ENCODE measurements around the gene CIAO2B.
"Not testable (repeated sequence)": the region's sequence is repeated elsewhere in the genome, so short reads cannot be mapped to it uniquely, and the experiment has no call there.

DNA sequence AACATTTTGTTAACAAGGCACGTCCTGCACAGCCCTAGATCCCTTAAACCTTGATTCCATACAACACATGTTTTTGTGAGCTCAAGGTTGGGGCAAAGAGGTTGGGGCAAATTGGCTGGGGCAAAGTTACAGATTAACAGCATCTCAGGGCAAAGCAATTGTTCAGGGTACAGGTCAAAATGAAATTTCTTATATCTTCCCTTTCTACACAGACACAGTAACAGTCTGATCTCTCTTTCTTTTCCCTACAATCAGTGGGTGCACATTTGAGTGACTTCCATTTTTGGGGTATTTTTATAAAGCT is 21.9 kb upstream of the CIAO2B start:
- TF ChIP-seq CTCF, EZH2, EZH2phosphoT487 (IDR thresholded peaks at IDR 0.05): not testable (repeated sequence)
